ENCODE measurements around the gene KLF9. TPM values are rescaled to one million over a fixed set of nuclear protein-coding genes. Genes with fewer than 3 reads are reported as not detected.

KLF9 gene
- total and polyA plus RNA-seq, 2 donors (not counting 1 experiment from before 2014, with no cell fraction given) = 12.1 to 36.4 TPM

- Mint-ChIP-seq H3K27ac (no peak overlapping the region), H3K27me3 (peaks cover 19% of the 10 kb centered on the region), H3K4me3 (no peak overlapping the region), H3K4me1 (no peaks in the 10 kb centered on the region), H3K9me3 (ENCODE audit: insufficient read depth) (peaks cover 3% of the 10 kb centered on the region)
- Histone ChIP-seq H2AFZ (ENCODE audit: insufficient read depth, low read depth, low read length, poor library complexity, severe bottlenecking) (no peak overlapping the region), H3K9ac (ENCODE audit: low read length) (no peak overlapping the region), H3K79me2 (ENCODE audit: control insufficient read depth, insufficient read depth, low read length) (no peaks in the 10 kb centered on the region), H3K9me3 (ENCODE audit: control extremely low read depth in 1 of 3, control insufficient read depth in 2 of 3, insufficient read depth in 1 of 3, low read length in 2 of 3) (peaks cover 0 to 4% (median 0%) of the 10 kb centered on the region in 3 donors), H3K4me2 (replicated peaks; ENCODE audit: low read depth, low read length, poor library complexity, severe bottlenecking) (no peak overlapping the region), H3K4me1 (ENCODE audit: control insufficient read depth in 2 of 2, insufficient read depth in 2 of 2, low read length in 2 of 2) (no peaks in the 10 kb centered on the region), H4K20me1 (ENCODE audit: control insufficient read depth, insufficient read depth, low read length, poor library complexity, severe bottlenecking) (no peaks in the 10 kb centered on the region), H3K27me3 (replicated peaks in 1 of 4; ENCODE audit: control extremely low read depth in 1 of 4, control insufficient read depth in 3 of 4, insufficient read depth in 4 of 4, low read length in 3 of 4) (peaks cover 0 to 6% (median 0%) of the 10 kb centered on the region in 4 experiments), H3K36me3 (replicated peaks in 1 of 2; ENCODE audit: control extremely low read depth in 1 of 2, control insufficient read depth in 1 of 2, extremely low read depth in 1 of 2, insufficient read depth in 2 of 2, low read length in 1 of 2) (no peaks in the 10 kb centered on the region), H3K4me3 (ENCODE audit: control extremely low read depth in 1 of 5, extremely low read depth in 1 of 5, insufficient read depth in 1 of 5, low read depth in 2 of 5, low read length in 4 of 5) (no peak overlapping the region), H3K27ac (ENCODE audit: low read length in 2 of 2) (no peak overlapping the region)
- TF ChIP-seq EZH2 (IDR thresholded peaks at IDR 0.05; ENCODE audit: borderline replicate concordance, insufficient read depth, low read depth, low read length, poor library complexity, severe bottlenecking) (no peak), CTCF (IDR thresholded peaks at IDR 0.05) (no peak)
- no CpG with 5 or more reads among the region's 1 CpG for WGBS (ENCODE audit: insufficient coverage)
- intact Hi-C loops (cut with micrococcal nuclease) = no loop called here
- ATAC-seq (ENCODE audit: low read depth) (no peak), DNase-seq (no peak)
- ChIA-PET CTCF (interaction anchor here (1.8 kb wide), 1 partner anchor 96 kb away, joined by 6 read pairs; no protein-coding TSS in a partner anchor), POLR2A (no interaction called here)
These were observed 21.5 kb upstream of the KLF9 start for GRCh38 chr9:70435948-70436347.

GRCh38 chr9:70429899-70430298 lies 15.4 kb upstream of the KLF9 start:
- Histone ChIP-seq H3K36me3 (replicated peaks in 1 of 2; ENCODE audit: control extremely low read depth in 1 of 2, control insufficient read depth in 1 of 2, extremely low read depth in 1 of 2, insufficient read depth in 2 of 2, low read length in 1 of 2) (no peaks in the 10 kb centered on the region), H3K9ac (ENCODE audit: low read length) (no peak overlapping the region), H3K9me3 (ENCODE audit: control extremely low read depth in 1 of 3, control insufficient read depth in 2 of 3, insufficient read depth in 1 of 3, low read length in 2 of 3) (peaks cover 0 to 4% (median 0%) of the 10 kb centered on the region in 3 donors), H3K4me1 (ENCODE audit: control insufficient read depth in 2 of 2, insufficient read depth in 2 of 2, low read length in 2 of 2) (no peaks in the 10 kb centered on the region), H3K79me2 (ENCODE audit: control insufficient read depth, insufficient read depth, low read length) (no peaks in the 10 kb centered on the region), H3K4me2 (replicated peaks; ENCODE audit: low read depth, low read length, poor library complexity, severe bottlenecking) (no peak overlapping the region), H3K4me3 (ENCODE audit: control extremely low read depth in 1 of 5, extremely low read depth in 1 of 5, insufficient read depth in 1 of 5, low read depth in 2 of 5, low read length in 4 of 5) (no peak overlapping the region), H3K27ac (ENCODE audit: low read length in 2 of 2) (no peak overlapping the region), H2AFZ (ENCODE audit: insufficient read depth, low read depth, low read length, poor library complexity, severe bottlenecking) (no peak overlapping the region), H3K27me3 (replicated peaks in 1 of 4; ENCODE audit: control extremely low read depth in 1 of 4, control insufficient read depth in 3 of 4, insufficient read depth in 4 of 4, low read length in 3 of 4) (no peaks in the 10 kb centered on the region), H4K20me1 (ENCODE audit: control insufficient read depth, insufficient read depth, low read length, poor library complexity, severe bottlenecking) (no peaks in the 10 kb centered on the region)
- Mint-ChIP-seq H3K4me1 (no peaks in the 10 kb centered on the region), H3K4me3 (no peak overlapping the region), H3K27me3 (peaks cover 11% of the 10 kb centered on the region), H3K27ac (no peak overlapping the region), H3K9me3 (ENCODE audit: insufficient read depth) (peaks cover 3% of the 10 kb centered on the region)
- TF ChIP-seq CTCF (IDR thresholded peaks at IDR 0.05) (no peak), EZH2 (IDR thresholded peaks at IDR 0.05; ENCODE audit: borderline replicate concordance, insufficient read depth, low read depth, low read length, poor library complexity, severe bottlenecking) (no peak)
- ATAC-seq (ENCODE audit: low read depth) (no peak), DNase-seq (no peak)
- ChIA-PET CTCF (interaction anchor here (0.5 to 1.0 kb wide), 2 partner anchors 55 to 1303 kb away, joined by 3 to 4 read pairs; no protein-coding TSS in a partner anchor), POLR2A (no interaction called here)
- intact Hi-C loops (cut with micrococcal nuclease) = no loop called here
- WGBS (ENCODE audit: insufficient coverage) = no CpG with 5 or more reads among the region's 3 CpGs

Data from B cell (primary cell).